Activated CD8-positive, alpha-beta memory T cell treated with anti-CD3 and anti-CD28 coated beads, Interleukin-2, amount 50 U/mL, for 24 hours (primary cell): ENCODE results near the gene TMEM238.
"Not testable (repeated sequence)": the region's sequence is repeated elsewhere in the genome, so short reads cannot be mapped to it uniquely, and the experiment has no call there.

ENCODE experiments used
- DNase-seq: peaks from one replicate; pipeline ENCODE4 v3.0.0-alpha.2; 2020; ENCODE audit errors: extremely low read depth

The TMEM238 gene, protein sequence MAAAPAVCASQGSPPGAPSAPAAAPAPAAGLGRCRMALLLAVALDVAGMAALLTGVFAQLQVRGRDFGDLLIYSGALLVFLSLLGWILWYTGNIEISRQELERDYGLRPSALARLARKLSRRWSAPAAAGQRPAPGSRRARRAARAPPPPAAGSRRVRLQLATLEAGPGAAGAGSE

DNA sequence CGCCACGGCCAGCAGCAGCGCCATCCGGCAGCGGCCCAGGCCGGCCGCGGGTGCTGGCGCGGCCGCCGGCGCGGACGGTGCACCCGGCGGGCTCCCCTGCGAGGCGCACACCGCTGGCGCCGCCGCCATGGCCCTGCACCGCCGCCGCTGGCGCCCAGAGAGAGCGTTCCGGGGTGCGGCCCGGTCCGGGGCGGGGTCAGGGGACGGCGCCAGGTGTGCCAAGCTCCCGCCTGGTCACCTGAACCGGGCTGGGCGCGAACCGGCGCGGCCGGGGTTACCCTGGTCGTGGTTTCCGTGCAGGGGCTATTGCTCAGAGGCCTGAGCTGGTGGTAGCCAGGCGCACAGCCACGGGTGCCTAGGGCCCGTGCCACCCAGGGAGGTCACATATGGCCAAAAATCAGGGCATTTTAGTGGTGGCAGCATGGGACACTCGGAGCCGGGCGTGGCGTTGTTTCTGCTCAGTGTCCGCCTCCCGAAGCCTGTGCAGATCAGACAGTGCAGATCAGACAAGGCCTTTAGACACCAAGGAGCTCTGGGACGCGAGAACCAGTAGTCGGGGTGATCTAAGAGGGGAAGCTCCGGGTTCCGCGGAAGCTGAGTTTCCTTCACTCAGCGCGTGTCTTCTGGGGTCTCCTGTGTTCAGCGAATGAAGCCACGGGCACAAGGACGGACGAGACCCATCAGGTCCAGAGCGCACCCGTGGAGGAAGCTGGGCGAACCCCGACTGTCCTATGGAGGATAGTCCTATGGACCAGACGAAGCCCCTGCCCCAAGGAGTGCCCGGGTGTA is at the start of gene TMEM238:
Gene TMEM238 (minus strand): TSS at position 162 of the 789 bp plus-strand sequence. CDS start 33 bp downstream, at position 129.
- no peak for DNase-seq

DNA sequence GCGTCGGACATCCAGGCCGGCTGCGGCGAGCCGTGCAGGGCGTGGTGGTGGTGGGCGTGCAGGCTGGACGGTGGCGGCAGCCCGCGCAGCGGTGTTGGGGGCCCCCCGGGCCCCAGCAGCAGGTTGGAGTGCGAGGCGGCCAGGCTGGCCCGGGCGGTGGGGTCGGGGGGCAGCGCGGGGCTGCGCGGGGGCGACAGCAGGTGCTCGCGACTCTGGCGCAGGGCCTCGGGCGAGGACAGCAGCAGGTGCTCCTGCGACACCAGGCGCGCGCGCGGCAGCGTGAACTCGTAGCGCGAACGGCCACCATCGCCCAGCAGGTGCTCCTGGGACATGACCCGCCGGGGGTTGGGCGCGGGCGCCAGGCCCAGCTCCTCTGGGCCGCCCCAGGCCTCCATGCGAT is 49.2 kb upstream of the TMEM238 start:
- no peak for DNase-seq

DNA sequence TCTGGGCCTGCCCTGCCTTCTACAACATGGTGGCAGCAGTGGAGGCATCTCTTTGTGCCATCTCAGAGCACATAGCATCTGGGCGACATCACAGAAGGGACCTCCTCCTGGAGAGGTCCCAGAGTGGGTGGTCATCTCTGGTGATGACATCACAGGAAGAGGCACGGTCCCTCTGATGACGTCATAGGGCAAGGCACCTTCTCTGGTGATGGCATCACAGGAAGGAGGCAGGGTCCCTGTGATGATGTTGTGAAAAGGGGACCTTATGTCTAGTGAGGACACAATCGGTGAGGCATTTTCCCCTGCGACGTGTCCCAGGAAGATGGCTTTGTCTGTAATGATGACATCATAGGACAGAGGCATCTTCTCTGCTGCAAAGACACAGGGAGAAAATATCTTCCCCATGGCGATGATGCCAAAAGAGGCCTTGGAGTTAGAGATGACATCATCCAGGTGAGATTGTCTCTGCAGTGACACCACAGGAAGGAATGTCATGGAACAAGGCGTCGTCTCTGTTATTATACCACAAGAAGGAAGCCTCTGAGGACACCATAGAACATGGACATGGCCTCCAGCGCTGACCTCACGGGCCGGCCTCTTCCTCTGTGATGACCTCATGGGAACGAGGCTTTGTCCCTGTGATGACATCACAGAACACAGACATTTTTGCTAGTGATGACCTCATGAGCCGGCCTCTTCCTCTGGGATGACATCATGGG is 48.3 kb upstream of the TMEM238 start:
- DNase-seq: no peak

DNA sequence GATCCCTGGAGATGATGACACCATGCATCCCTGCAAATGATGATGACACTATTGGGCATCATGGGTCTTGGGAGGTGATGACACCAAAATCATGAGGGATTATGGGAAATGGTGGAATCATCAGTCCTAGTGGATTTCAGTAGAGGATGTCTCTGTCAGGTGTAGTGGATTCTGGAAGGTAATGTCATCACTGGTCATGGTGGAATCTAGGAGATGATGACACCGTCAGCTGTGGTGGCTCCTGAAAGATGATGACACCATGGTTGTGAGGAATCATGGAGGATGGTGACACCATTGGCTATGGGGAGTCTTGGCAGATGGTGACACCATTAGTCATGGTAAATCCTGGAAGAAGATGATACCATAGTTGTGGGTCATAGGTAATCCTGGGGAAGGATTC is 47.1 kb upstream of the TMEM238 start:
- DNase-seq: no peak

DNA sequence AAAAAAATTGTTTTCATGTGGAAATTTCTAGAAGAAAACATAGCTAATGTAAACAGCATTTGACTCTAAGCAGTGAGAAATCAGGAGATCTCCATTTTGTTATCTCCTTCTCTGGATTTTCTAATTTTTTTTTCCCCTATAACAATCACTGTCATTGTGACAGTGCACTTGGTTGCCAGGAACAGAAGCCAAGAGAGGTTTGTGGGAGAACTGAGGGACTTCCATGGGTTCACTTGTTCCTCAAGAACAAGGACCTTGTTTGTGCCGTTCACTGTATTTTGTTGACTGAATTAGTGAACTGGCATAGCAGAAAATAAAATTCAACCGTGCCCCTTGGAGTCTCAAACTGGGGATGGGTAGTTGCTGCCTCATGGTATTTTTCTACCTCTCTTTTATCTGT is 42.0 kb upstream of the TMEM238 start:
- DNase-seq: no peak

DNA sequence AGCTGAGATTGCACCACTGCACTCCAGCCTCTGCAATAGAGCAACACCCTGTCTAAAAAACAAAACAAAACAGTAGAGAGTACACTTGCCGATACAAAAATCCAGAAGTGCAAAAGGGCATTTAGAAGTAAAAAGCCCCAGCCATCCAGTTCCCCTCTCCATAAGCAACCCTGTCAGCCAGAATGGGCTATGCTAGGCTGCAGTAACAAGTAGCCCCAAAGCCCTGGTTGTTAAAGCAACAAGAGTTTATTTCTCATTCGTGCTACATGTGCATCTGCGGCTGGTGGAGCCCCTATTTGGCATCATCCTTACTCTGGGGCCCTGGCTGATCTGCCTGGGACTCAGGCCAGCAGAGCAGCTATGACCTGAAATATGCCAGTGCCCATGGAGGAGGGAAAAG is 40.4 kb upstream of the TMEM238 start:
- no peak for DNase-seq

DNA sequence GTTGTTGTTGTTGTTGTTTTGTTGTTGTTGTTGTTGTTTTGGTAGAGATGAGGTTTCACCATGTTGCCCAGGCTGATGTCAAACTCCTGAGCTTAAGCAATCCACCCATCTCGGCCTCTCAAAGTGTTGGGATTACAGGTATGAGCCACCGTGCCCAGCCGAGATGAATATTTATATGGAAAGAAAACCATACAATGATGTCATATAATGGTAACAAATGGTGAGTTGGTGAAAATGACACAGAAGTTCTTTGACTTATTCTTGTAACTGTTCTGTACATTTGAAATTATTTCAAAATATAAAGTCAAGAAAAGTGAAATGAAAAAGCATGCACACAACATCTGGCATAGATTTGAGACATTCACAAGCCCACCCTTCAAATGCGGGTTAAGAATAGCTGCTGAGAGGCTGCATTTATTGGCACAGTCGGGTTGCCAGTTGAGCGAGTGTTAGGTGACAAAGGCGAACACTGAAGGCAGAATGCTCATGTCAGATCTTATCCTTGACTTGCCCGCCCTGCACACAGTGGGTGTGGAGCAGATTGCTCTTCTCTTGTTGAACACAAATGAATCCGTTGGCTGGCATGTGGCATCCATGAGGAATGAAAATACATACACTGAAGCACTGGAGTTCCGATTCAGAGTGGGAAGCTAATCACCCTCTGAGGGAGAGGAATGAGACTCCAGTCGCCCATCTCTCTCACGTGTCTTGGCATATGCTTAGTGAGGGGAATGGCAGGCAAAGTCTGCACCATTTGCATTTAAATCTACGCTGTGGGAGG is 39.3 kb upstream of the TMEM238 start:
- no peak for DNase-seq

DNA sequence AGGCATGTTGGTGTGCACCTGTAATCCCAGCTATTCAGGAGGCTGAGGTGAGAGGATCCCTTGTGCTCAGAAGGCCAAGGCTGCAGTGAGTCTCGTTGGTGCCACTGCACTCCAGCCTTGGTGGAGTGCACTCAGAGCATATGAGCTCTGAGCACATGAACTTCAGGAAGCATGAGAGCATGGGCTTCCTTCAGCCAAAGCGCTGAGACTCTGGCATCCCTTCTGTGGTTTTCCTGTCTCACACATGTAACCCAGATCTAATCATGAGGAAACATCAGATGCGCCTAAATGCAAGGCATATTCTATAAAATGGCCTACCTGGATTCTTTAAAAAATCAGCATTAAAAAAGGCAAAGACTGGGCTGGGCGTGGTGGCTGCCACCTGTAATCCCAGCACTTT is 37.2 kb upstream of the TMEM238 start:
- not testable (repeated sequence) for DNase-seq

DNA sequence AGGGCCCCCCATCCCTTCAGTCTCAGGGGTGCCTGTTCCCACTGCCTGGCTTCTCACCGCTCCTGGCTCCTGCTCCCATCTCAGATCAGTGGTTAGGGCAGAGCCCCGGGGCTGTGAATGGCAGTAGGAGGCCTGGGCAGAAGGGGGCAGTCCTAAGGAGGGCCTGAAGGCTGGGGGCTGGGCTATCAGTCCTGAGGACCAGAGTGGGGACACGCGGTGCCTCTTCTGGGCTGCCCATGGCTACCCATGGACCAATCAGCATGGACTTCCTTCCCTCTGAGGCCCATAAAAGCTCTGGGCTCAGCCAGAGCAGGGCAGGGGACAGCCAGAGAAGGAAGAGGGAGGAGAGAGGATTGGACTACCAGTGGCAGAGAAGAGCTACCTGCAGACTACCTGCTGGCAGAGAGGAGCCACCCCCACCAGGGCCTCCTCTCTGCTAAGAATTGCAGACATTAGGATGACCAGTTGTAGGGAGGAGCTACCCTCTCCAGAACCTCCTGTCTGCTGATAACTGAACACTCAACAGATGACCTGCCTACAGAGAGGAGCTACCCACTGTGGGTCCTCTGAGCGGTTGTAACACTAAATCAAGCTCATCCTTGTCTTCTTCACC is 35.6 kb upstream of the TMEM238 start:
- no peak for DNase-seq

DNA sequence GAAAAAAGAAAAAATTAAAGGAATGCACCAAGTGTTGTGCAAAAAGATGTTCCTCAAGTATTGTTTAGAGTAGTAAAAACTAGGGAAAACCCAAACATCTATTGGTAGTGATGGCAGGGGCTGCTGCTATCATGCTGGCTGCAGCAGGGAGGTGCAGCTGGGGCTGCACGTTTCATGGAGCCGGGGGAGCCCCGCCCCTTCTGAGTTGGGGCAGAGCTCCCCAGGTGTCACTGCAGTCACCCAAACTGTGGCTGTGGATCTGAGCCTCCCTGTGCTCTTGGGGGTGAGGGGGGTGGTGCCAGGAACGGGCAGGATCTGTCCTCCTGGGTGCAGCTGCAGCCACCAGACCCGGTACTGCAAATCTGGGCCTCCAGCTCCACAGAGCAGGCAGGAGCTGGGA is 35.0 kb upstream of the TMEM238 start:
- no peak for DNase-seq

DNA sequence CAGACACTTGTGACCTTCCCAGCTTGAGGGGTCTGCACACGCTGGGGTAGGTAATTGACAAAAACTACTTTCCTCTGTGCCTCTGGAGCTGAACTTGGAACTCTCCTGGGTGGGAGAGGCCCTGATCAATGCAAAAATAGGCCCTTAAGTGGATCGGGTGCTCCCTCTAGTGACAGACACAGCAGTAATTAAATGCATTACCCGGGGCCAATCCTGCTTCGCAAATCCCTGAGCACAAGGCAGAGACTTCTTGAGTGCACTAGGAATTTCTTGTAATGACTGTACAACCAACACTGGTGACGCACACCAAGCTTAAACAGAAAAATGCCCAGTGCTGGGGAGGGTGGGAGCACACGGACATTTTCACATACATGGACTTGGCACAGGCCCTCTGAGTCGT is 34.1 kb upstream of the TMEM238 start:
- DNase-seq: no peak

DNA sequence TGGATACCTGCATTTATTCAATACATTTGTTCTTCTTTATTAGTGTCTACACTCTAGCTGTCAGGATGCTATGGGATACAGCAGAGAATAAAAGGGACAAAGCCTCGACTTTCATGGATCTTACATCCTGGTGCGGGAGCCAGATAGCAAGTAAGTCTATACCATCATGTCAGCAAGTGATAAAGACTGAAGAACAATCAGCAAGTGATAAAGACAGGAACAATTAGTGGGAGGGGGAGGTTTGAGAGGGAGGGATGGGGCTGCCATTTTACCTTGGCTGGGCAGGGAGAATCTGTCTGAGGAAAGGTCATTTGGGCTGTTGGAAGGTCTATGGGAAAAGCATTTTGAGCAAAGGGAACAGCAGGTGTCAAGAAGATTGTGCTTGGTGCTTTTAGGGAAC is 26.1 kb upstream of the TMEM238 start:
- no peak for DNase-seq

DNA sequence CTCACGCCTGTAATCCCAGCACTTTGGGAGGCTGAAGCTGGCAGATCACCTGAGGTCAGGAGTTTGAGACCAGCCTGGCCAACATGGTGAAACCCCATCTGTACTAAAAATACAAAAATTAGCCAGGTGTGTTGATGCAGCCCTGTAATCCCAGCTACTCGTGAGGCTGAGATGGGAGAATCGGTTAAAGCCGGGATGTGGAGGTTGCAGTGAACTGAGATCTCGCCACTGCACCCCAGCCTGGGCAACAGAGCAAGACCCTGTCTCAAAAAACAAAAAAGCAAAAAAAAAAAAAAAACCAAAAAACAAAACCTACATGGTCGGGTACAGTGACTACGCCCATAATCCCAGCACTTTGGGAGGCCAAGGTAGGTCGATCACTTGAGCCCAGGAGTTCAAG is 25.1 kb upstream of the TMEM238 start:
- DNase-seq: not testable (repeated sequence)

DNA sequence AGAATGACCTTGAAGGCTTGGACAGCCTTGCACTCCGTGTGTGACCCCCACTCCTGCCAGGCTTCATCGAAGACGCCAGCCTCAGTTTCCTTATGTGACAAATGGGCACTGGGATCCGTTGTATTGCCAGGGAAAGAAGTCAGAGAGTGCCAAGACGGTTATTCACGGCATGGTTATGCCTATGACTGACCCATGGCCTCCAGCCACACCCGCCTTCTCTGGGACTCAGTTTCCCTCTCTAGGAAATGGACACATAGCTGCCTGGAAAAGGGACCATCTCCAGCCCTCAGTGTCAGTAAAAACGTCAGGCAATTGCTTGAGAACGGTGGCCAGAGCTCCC is 24.4 kb upstream of the TMEM238 start:
- DNase-seq: no peak

DNA sequence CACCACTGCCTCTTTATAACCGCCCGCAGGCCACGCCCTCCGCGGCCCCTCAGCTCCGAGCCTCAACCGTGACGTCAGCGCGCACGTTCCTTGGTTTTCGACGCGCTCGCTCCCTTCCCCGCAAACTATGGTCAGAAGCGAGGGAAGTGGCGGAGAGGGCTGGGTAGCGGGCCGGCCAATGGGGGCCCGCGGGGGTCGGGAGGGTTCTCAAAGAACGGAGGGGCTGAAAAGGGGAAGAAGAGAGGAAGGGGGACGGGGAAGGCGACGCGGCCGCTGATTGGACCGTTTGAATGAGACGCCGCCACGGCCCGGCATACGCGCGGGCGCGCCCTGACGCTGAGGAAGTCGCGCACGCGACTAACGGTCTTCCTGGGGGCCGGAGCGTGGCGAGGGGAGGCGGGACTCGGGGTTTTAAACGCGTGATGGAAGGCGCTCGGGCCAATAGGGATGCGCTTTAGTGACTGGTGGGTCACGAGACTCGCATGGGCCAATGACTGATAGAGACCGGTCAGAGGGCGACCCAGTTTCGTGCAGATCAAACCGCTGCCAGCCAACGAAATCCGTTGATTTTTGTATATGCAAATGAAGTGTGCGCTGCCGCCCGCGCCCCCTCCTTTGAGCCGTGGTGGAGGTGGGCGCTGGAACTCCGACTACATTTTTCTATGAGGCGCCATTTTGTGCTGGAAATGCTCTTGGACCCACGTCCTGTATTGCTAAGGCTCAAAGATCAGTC is 23.9 kb upstream of the TMEM238 start:
- DNase-seq: peak; percentile 92

DNA sequence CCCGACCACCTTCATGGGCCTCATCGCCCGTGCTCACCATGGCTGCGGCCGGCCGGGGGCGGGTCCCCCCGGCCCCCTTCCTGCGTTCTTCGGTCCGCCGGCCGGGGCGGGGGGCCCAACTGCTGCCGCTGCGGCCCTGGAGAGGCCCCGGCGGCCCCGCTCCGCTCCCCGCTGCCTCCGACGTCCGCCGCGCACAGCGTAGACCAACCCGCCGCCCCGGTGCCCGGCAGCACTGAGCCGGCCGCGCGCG is 23.4 kb upstream of the TMEM238 start, which contains the start of gene UBE2S:
Gene UBE2S (minus strand): TSS at position 239 of the 250 bp plus-strand sequence. CDS start 199 bp downstream, at position 40.
- DNase-seq: not testable (repeated sequence)

DNA sequence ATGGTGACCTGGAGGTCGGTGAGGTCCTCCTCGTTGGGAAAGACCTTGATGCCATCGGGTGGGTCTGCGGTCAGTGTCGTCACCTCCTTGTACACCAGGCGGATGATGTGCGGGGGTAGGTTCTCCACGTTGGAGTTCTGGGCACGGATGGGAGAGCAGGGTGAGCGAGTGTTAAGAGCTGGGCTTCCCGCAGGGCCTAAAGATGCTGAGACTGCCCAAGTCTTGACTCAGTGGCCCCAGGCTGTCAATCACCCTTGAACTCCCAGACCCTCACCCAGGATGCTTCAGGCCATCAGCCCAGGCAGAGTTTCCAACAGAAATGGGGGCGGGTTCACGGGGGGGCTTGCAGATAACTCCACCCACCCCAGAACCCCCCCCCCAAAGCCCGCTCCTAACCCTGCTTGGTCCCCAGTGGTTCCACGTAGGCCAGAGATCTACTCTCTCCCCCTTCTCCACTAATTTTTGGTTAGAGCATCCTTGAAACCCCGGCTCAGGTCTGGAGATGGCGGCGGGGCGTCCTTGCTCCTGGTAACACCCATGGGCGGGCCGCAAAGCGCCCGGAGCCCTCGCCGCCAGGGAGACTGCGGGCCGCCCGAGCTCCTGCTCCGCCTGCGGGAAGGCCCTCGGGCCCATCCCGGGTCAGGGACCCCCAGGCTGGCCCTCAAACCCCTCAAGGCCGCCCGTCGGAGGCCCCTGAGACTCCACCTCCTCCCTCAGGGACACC is 22.9 kb upstream of the TMEM238 start:
- no peak for DNase-seq

DNA sequence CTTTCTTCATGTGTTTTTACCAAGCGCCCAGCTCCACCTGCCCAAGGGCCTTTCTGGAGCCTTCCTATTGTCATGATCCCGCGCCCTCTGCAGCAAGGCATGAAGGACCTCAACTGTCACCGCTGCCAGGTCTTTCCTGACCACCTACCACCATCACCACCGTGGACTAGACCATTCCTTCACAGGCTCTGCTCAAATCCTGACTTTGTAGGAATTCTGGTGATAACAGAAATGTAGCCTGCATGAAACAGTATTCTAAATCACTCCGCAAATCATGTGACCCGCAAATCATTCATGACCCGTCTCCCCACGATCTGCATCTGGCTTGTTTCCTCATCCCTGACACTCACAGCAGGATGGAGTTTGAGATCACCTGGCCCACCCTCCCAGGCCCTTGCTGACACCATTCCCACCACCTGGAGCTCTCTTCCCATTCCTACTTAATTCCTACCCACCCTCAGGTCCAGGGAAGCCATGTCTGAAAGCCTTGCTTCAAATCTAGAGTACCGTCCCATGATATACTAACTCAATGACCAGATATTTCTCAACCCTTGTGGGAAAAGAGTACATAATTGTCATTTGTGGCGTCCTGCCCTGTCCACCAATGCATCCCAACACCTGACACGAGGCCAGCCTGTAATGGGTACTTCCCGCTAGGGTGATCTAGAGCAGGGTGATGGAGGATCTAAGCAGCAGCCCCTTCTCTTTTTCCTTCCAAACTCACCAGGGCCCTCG is 22.2 kb upstream of the TMEM238 start:
- no peak for DNase-seq

DNA sequence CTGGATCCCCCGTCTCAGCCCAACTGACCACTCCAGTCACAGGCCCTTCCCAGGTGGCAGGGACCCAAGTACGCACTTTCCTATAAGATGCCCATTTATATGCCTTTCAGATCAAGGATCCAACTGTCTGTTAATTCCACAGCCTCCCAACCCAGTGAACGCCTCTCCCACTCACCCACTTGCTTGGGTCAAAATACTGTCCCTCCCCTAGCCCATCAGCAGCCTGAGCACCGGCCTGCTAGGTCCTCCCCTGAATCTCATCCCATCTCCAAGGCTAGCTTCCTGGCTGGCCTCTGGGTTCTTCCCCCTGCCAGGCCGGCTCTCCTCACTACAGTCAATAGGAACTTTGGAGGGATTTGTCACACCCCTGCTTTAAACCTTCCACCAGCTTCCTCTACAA is 21.5 kb upstream of the TMEM238 start:
- no peak for DNase-seq

DNA sequence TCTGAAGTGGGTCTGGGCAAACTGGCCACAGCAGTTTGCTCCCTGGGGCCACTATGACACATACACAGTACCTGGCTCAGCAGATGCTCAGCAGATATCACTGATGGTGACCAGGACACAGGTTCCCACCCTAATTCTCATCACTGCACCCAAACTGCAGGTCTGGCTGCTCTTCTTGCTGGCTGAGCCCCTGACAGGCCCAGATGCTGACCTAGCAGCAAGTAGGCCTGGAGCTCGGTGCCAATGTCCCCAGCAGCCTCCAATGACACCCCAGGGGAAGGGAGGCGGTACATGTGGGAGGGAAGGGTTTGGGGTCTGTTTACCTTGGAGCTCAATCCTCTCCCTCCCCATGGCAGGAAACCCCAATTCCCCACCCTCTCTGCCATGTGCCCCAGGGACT is 18.4 kb upstream of the TMEM238 start:
- no peak for DNase-seq
